GM18873 (cell line): ENCODE measurements around the gene TTC39B.
A peak's percentile ranks its signal among the peaks of the same experiment; 100 is the strongest.

Experiments used
- ATAC-seq: cut with Tn5 transposase; IDR thresholded peaks from one replicate; pipeline ENCODE4 v1.9.1; 2021; ENCODE audit warnings: mild to moderate bottlenecking, moderate library complexity, moderate number of reproducible peaks; ENCODE audit not compliant: unreplicated experiment, low FRiP score

Gene TTC39B

DNA sequence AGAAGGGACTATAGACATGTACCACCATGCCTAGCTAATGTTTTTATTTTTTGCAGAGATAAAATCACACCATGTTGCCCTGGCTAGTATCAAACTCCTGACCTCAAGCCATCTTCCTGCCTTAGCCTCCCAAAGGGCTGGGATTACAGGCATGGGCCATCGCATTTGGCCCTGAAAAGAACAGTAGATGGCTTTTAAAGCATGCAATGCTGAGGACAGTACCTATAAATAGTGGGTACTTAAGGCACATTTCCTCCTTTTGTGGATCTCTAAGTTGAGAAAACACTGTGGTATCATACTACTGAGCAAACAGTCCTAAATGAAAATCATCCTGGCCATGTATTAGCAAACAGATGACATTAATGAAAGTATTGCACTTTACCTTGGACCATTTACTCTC lies 119.4 kb downstream of the TTC39B start:
- ATAC-seq = no peak

DNA sequence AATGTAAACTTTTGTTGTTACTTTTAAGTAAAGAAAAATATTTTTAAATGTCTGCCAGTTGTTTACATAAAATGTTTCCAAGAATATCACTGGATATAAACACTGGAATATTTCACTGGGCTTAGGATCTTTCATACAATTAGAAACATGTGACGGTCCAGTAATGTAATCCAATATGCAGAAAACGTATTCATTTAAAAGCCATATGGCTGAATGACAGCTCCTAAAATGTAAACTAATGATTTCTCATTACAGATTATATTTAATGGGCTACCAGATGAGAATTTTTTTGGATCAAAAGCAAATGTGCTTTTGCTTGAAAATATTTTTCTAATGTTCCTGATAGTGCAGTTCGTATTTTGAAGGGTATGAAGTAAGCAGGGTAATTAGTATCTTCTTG lies 124.3 kb downstream of the TTC39B start:
- no peak for ATAC-seq

DNA sequence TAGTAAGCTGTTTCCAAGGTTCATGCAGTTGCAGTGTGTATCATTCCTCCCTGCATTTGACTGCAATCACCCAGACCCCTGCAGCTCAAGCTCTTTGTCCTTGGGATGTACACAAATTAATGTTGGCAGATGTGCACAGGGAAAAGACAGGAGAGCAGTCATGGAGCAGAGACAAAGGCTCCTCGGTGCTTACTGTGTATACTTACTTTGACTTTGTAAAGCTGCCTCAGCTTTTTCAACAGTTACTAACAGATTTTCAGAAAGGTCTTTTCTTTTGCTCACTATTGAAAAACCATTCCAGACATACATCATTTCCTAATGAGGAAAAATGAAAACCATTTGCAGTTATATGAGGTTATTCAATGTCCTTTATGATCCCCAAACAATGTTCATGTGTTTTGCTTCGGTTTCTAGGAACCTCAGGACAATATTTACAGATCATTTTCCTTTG lies 124.9 kb downstream of the TTC39B start:
- no peak for ATAC-seq

DNA sequence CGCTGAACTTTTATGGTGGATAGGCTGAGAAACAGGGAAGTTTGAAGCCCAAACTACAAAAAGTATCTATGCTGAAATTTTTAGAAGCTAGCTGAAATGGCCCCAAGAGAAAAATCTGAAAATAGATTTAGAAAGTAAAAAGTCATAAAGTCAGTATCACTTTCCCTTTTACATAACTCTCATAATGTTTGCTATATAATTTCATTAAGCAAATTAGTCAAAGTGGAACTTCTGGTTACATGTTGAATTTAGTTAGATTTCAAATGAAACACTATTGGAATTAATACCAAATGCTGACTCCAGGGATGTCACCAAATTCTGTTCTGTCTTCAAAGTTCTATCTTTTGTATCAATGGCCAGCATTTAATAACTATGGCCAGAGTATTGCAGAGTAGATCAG lies 126.9 kb downstream of the TTC39B start:
- ATAC-seq = no peak

DNA sequence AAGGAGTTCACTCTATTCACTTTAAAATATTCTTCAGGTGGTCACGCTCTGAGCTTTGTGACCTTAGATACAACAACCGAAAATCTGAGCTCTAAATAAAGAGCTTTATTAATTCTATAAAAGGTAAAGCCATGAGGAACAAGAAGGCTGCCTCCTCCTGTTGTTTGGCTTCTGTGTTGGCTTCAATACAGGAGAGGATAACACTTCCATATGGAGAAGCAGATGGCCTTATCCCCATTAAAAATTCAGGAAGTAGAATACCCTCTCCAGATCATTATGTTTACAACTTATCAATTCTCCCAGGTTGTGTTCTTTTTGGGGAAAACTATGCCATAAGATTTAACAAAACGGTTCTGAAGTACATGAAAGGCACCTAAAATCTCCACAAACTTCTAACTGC lies 128.4 kb downstream of the TTC39B start:
- ATAC-seq = no peak

DNA sequence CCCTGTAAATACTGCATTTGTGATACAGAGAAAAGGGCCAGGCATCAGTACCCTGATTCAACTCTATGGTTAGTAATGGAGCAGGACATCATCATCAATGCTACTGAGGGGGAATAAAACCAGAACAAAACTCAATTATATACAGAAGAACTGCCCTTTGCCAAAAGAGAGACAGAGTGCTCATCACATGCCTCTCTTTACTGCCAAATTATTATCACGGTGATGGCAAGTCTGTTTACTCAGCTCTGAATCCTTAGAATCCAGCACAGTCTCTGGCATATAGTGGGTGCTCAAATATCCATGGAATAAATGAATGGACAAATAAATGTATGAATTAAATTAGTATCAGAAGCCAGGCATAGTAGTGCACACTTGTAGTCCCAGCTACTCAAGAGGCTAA lies 130.2 kb downstream of the TTC39B start:
- ATAC-seq = no peak

DNA sequence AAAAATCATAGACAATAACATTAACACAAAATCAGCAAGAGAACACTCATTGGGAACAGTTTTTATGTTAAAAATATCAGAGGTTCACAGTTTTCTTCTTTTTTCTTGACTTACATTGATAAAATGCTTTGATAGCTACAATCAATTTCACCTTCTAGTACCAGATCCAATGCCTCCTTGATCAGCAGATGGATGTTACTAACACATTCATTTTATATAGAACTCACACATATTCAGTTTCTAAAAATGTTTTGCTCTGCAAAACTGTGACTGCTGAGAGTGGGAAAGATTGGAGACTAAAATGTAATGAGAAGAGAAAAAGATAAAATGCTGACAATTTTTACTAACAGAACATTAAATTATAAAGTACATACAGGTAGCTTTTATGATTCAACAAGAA lies 143.1 kb downstream of the TTC39B start:
- no peak for ATAC-seq

DNA sequence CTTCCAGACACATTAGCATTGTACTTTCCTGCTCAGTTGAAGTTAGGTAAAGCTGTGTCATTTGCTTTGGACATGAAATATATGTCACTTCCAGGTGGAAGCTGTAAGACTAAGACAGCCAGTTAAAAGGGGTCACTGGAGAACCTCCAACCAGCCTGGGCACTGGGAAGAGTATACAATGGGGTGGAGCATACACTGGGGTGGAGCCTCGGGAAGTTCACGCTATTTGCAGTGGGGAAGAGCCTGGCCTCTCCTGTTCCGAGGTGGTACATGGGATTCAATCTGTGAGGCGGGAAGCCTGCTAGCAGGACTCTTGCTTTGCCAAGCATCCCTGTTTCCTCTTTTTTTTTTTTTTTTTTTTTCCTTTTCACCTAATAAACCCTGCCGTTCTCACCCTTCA lies 145.3 kb downstream of the TTC39B start:
- no peak for ATAC-seq

DNA sequence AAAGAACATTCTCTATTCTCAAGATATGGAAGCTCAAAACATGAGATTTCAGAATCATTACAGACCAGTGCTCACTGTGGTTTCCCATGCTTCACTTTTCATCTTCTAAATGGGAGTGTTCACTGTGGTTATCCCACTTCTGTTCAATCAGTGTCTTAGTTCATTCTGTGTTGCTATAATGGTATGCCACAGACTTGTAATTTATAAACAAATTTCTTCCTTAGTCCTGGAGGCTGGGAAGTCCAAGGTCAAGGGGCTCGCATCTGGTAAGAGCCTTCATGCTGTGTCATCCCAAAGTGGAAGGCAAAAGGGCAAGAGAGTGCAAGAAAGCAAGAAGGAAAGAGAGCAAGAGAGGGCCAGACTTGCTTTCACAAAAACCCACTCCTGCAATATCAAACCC lies 146.3 kb downstream of the TTC39B start:
- no peak for ATAC-seq

DNA sequence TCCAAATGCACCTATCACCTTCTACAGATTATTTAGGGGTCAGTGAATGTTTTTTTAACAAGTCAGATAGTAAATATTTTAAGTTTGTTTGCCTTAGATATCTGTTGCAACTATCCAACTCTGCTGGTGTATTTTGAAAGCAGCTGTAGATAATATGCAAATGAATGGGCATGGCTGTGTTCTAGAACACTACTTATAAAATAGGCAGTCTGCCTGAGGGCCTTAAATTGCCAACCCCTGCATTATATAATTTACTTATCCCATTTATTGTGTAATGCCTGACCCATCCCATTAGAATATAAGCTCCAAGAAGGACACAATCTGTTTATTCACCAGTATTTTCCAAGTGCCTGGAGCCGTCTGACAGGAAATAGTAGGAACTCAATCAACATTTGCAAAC lies 149.0 kb downstream of the TTC39B start:
- ATAC-seq = no peak

DNA sequence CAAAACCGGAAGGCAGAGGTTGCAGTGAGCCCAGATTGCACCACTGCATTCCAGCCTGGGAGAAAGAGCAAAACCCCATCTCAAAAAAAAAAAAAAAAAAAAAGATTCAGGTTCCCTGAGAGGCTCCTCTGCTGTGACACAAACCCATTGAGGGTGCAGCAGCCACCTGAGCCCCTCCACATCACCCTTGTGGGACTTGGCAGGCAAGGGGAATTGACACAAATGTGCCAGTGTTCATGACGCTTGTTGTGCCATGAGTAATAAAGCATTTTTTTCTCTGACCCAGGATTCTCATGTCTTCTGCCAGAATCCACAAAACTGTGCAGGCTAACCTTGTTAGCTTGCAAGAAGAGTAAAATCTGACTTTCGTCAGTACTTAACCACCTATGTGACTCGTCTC lies 149.6 kb downstream of the TTC39B start:
- no peak for ATAC-seq

DNA sequence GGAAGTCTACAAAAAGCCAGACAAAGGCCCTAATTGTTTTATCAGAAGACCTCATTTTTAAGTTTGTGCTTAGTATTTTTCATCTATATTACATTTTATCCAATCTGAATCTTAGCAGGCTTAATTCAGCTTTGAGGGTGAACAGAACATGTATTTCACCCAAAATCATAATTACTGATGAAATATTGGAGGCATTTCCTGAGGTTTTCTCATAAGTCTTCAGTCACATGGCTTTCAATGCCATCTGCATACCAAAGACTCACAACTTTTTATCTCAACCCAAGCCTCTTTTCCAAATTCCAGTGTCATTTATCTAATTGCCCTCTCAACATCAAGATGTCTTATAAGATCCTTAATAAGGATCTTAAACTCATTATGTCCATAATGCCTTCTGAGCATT lies 150.8 kb downstream of the TTC39B start:
- no peak for ATAC-seq

DNA sequence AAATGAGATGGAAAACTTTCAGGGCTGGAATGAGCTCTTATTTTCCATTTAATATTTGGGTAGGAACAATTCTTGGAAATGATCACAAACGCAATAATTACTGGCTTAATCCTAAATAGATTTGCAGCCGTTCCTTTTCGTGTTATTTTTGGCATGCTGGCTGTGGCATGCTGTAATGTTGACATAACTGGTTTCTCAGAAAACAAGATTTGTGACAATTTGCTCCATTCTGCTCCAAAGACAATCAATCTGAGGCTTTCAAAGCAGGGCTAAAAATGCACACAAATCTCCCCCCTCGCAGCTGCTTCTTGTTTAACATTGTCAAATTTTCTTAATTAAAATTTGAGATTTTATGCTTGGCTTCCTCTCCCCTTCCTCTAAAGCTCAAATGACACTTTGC lies 151.2 kb downstream of the TTC39B start:
- ATAC-seq = no peak

DNA sequence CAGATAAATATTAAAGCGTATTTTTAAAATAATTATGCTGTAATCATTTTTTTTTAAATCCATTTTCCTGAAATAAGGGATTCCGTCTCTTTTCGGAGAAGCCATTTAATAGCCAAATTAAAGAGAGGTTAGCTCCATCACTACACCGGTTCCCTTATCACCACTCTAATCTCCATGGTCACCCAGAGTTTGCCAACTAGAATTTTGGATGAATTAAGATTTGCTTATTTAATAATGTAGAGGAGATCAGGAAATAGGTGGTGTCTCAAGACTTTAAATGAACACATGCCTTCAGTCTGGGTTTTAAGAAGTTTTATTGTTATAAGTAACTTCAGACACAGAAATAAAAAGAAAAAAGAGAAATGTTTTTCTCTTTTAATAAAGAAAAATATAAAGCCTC lies 151.7 kb downstream of the TTC39B start:
- ATAC-seq = no peak

DNA sequence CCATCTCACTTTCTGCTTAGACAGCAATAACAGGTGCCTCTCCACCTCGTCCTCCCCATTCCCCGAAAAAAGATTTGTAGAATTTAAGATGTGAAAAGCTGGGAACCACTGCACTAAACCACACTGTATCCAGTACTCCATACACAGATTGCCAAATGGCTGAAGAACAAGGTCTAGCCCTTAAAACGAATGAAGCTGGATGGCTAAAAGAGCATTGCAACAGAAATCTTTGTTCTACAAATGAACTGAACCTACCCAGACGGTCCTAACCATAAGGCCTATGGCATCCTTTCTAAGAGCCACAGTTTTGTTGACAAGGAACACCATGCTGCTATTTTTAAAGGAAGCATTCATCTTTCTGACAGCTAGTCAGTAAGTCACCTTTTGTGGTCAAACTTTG lies 152.3 kb downstream of the TTC39B start:
- ATAC-seq = no peak

DNA sequence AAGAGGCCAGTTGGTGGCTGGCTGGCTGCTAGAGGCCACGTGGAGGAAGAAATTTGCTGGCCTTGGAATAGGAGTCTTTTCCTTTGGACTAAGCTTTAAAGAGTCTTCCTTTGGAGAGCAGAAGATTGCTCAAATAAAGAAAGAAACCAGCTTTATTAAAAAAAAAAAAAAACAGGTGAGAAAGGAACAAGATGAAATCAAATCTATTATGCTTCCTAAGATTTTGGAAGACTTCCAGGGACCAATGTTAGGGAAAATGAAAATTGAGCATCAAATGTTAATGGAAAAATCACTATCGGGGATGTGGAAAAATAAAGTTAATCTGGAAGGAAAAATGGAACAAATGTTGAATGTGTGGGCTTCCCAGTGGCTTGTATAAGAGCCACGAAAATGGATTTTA lies 153.1 kb downstream of the TTC39B start:
- no peak for ATAC-seq

DNA sequence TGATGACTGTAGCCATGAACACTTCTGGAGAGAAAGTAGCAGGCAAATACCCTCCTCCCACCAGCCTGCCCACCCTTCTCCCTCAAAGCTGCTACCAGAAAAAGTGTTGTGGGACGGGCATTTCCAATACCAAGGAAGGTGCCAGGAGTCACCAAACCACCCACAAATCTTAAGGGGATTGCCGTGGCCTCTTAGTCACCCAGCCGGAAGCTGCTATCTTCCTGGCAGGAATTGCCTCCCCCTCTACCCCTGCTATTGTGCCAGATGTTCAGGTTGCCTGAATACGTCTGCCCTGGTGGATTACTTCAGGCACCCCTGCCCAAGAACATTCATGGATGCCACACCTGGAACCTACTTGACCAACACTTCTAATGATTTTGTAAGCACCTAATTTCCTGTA lies 156.1 kb downstream of the TTC39B start:
- no peak for ATAC-seq

DNA sequence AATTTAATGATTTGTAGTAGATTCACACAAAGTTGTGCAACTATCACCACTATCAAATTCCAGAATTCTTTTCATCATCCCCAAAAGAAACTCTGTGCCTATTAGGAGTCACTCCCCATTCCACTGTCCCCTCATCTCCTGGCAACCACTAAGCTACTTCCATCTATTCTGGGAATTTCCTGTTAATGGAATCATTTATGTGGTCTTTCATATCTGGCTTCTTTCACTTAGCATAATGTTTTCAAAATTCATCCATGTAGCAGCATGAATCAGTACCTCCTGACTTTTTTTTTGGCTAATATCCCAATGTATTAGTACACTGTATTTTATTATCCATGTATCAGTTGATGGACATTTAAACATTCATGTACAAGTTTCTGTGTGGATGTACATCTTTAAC lies 157.6 kb downstream of the TTC39B start:
- no peak for ATAC-seq

DNA sequence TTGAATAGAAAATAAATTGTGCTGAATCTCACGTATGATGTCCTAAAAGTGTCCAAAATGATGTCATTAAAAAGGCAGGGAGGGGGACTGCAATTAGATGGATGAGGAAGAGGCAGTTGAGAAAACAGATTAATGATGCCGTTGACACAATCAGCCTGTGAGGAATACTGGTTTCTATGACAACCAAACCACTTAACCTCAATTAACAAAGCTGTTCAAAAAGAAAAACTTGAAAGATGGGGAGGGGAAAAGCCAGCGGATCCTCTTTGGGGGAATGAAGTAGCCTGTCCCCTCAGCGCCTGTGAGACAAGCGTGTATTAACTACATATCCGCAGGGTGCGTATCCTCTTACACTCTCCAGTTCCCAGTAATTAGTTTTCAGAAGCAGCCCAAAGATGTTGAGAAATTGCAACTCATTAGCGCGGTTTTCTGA lies 160.7 kb downstream of the TTC39B start:
- no peak for ATAC-seq

DNA sequence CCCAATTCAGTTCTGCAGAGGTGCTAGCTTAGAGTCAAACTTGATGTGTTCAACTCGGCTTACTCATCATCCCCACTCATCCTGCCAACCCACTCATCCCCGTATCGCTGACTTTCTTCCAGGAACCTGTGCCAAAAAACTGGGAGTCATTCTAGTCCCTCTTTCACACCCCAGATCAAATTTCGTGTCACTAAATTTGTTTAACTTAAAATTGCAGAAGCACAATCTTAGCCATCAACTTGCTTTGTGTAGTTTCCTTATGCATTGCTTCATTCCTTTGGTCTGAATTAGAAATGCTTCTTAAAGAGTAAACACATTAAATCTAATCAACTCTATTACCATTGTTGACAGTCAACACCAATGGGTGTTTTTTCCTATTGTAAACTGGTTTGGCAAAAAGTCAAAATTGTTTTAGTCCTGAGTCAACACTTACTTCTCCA lies 162.4 kb downstream of the TTC39B start:
- ATAC-seq = no peak

DNA sequence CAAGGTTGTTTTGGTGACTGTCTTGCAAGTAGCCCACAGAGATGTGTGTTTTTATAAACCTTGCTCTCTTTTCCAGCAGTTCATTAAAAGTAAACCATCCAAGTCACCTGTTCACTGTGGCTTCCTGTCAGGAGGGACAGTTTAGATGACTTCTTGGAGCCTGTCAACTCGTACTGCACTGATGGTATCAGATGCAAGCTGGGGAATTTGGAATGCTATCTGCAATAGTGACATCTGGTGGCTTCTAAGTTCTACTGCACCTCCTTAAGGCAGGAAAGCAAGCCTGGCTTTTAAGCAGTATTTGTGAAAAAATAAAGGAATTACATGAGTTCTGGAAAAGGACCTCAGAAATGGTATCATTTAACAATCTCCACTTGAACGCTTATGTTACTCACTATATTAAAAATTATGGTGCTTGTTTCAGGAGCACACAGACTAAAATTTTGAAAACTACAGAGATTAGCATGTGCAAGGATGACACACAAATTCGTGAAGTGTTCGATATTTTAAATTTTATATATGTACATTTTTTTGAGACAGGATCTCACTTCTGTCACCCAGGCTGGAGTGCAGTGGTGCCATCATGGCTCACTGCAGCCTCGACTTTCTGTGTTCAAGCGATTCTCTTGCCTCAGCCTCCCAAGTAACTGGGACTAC lies 164.0 kb downstream of the TTC39B start:
- ATAC-seq = peak; percentile 95

DNA sequence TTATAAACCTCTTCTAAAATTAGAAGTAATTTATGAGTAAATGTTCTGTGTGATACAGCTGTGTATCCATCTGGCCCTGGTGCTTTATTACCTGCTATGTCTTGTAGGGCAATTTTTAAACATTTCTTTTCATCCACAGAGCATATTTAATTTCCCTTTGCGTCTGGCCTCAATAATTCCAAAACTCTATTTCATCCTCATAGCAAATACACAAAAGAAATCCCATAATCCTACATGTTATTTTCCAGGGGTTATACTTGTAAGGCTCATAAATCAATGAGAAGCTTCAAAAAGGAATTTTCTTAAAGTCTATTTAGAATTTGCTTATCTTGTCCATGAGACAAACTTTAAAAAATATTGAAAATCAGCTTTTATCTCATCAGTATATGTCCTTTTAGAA lies 167.0 kb downstream of the TTC39B start:
- ATAC-seq = no peak

DNA sequence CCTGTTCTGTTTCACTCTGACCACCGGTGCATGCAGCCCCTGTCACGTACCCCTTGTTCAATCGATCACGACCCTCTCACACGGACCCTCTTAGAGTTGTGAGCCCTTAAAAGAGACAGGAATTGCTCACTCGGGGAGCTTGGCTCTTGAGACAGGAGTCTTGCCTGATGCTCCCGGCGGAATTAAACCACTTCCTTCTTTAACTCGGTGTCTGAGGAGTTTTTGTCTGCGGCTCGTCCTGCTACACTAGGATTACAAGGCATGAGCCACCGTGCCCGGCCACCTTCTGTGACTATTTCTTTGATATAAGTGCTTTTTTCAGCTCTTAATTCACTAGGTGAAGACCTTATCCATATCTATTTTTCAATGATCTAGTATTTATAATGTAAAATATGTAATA lies 167.5 kb downstream of the TTC39B start:
- ATAC-seq = no peak
